ENCODE measurements around the gene METTL13. TPM values are rescaled to one million over a fixed set of nuclear protein-coding genes. Genes with fewer than 3 reads are reported as not detected.

METTL13 gene
- total and polyA plus RNA-seq, 11 donors = 5.0 to 29.2 (median 14.8) TPM

GRCh38 chr1:171801487-171801891, 20.0 kb downstream of the METTL13 start:
- ATAC-seq = peak in 3 of 4 donors; percentile 33 to 46 (median 44)
- 0 to 8% (median 3%) methylated on average over 2 of the region's 2 CpGs for WGBS, 4 donors
- no peaks in the 10 kb centered on the region for H3K9me3 ChIP-seq
- TF ChIP-seq CTCF (IDR thresholded peaks at IDR 0.05) (peak; percentile 57 to 84 (median 78)), POLR2A (IDR thresholded peaks at IDR 0.05) (no peak)
- peaks cover 0 to 40% (median 10%) of the 10 kb centered on the region in 12 donors for H3K4me1 ChIP-seq
- H3K36me3 ChIP-seq = peaks cover 0 to 24% (median 17%) of the 10 kb centered on the region in 9 donors
- H3K4me3 ChIP-seq = no peak overlapping the region
- H3K27ac ChIP-seq = no peak overlapping the region
- no peak for DNase-seq
- intact Hi-C loops (cut with DNase I) = loop anchor here in 7 of 10 donors (1.0 to 10.0 kb wide), 5 partner anchors 181 to 643 kb away; partner anchors contain the start of gene PIGC (in 2 of the 7)
- H3K27me3 ChIP-seq = no peaks in the 10 kb centered on the region

- DNase-seq = no peak
- 94 to 98% (median 96%) methylated on average over 3 of the region's 3 CpGs for WGBS, 4 donors
Observed at GRCh38 chr1:171802207-171802606, 20.7 kb downstream of the METTL13 start.

DNA sequence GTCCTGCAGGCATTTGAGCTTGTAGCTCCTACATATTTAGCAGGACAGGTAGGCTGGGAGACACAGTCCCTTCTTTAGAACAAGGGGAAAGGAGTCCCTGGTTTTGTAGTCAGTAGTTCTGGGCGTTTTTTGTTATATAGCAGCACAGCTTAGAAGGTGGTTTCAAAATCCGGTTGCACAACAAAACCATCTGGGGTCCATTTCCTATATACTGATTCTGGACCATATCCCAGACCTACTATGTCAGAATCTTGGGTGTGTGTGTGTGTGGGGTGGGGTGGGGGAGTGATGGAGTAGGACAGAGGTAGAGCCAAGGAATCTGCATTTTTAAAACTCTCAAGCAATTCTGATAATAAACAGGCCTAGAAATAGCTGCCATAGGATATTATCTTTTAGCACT, 21.6 kb downstream of the METTL13 start:
- no peaks in the 10 kb centered on the region for H3K27me3 ChIP-seq
- DNase-seq (no peak), ATAC-seq (peak in 2 of 4 donors; percentile 44 to 74)
- 37 to 49% (median 43%) methylated on average over 2 of the region's 2 CpGs for WGBS, 4 donors
- H3K36me3 ChIP-seq = peaks cover 0 to 9% (median 2%) of the 10 kb centered on the region in 9 donors
- intact Hi-C loops (cut with DNase I) = loop anchor here in 5 of 10 donors (2.0 to 10.0 kb wide), 4 partner anchors 180 to 642 kb away; partner anchors contain the start of gene PIGC (in 2 of the 5)
- H3K27ac ChIP-seq = no peak overlapping the region
- H3K4me3 ChIP-seq = no peak overlapping the region
- H3K9me3 ChIP-seq = no peaks in the 10 kb centered on the region
- H3K4me1 ChIP-seq = peaks cover 0 to 40% (median 10%) of the 10 kb centered on the region in 12 donors
- no peak for TF ChIP-seq POLR2A (IDR thresholded peaks at IDR 0.05)
- no peak for TF ChIP-seq CTCF (IDR thresholded peaks at IDR 0.05)

More at GRCh38 chr1:171802207-171802606, 20.7 kb downstream of the METTL13 start:
- peaks cover 0 to 40% (median 10%) of the 10 kb centered on the region in 12 donors for H3K4me1 ChIP-seq
- H3K4me3 ChIP-seq = no peak overlapping the region
- intact Hi-C loops (cut with DNase I) = loop anchor here in 5 of 10 donors (2.0 to 10.0 kb wide), 4 partner anchors 181 to 643 kb away; partner anchors contain the start of gene PIGC (in 2 of the 5)
- H3K27me3 ChIP-seq = no peaks in the 10 kb centered on the region
- peaks cover 0 to 17% (median 10%) of the 10 kb centered on the region in 9 donors for H3K36me3 ChIP-seq
- no peak for ATAC-seq
- H3K27ac ChIP-seq = no peak overlapping the region
- no peaks in the 10 kb centered on the region for H3K9me3 ChIP-seq
- TF ChIP-seq CTCF (IDR thresholded peaks at IDR 0.05) (no peak), POLR2A (IDR thresholded peaks at IDR 0.05) (no peak)

DNA sequence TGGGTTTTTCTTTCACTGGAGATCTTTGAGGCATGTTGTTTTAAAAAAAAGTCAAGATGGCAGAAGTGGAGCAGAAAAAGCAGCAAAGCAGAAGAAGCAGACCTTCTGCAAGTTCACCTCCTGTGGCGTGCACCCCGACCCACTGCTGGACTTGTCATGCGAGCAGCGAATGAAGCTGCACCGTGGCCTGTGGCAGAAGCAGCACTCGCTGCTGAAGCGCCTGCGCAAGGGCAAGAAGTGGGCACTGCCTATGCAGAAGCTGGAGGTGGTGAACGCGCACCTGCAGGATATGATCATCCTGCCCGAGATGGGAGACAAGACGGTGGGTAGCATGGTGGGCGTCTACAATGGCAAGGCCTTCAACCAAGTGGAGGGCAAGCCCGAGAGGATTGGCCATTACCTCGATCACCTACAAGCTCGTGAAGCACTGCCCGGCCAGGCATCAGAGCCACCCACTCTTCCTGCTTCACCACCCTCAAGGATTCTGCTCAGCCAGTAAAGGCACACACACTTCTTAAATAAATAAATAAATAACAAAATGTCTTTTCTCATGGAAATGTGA, 22.1 kb downstream of the METTL13 start:
- peak overlapping the region in 1 of 12 donors; percentile 6 for H3K27ac ChIP-seq
- peaks cover 0 to 40% (median 10%) of the 10 kb centered on the region in 12 donors for H3K4me1 ChIP-seq
- H3K4me3 ChIP-seq = no peak overlapping the region
- ATAC-seq (no peak), DNase-seq (no peak)
- H3K36me3 ChIP-seq = peaks cover 0 to 4% (median 0%) of the 10 kb centered on the region in 9 donors
- H3K27me3 ChIP-seq = no peaks in the 10 kb centered on the region
- TF ChIP-seq CTCF (IDR thresholded peaks at IDR 0.05) (no peak), POLR2A (IDR thresholded peaks at IDR 0.05) (no peak)
- WGBS, 4 donors = 91 to 94% (median 93%) methylated on average over 17 of the region's 17 CpGs
- no peaks in the 10 kb centered on the region for H3K9me3 ChIP-seq
- intact Hi-C loops (cut with DNase I) = loop anchor here in 5 of 10 donors (2.0 to 10.0 kb wide), 4 partner anchors 179 to 641 kb away; partner anchors contain the start of gene PIGC (in 2 of the 5)
